Activated CD4-positive, alpha-beta T cell treated with anti-CD3 and anti-CD28 coated beads, Interleukin-2, amount 10 ng/mL, durations not matched to agents 7 days and 5 days (primary cell): Measurements from ENCODE around the gene BEST1. TPM values are rescaled to one million over a fixed set of nuclear protein-coding genes. Genes with fewer than 3 reads are reported as not detected.
A peak's percentile ranks its signal among the peaks of the same experiment; 100 is the strongest.

ENCODE experiments used
- CTCF ChIA-PET: fragments of 350-600 bp; sonication (Branson Sonifier 250); formaldehyde crosslinking; loops from one replicate; lab custom pipeline; 2021; ENCODE audit warnings: antibody characterized with exemption; lab: Charles Lee
- POLR2A ChIA-PET: fragments of 350-600 bp; sonication (Branson Sonifier 250); formaldehyde crosslinking; loops from one replicate; lab custom pipeline; 2021; ENCODE audit warnings: antibody characterized with exemption; lab: Charles Lee
- DNase-seq: peaks from one replicate; pipeline ENCODE4 v3.0.0-alpha.2; 2020
- H3K27ac Mint-ChIP-seq: one replicate; pipeline ENCODE4 v1.8.0; 2021; ENCODE audit warnings: mild to moderate bottlenecking, moderate library complexity, mixed read lengths
- H3K27me3 Mint-ChIP-seq: one replicate; pipeline ENCODE4 v1.8.0; 2021; ENCODE audit warnings: mixed read lengths
- H3K36me3 Mint-ChIP-seq: one replicate; pipeline ENCODE4 v1.8.0; 2021; ENCODE audit warnings: low read depth, mixed read lengths
- H3K4me1 Mint-ChIP-seq: one replicate; pipeline ENCODE4 v1.8.0; 2021; ENCODE audit warnings: mixed read lengths
- H3K4me3 Mint-ChIP-seq: one replicate; pipeline ENCODE4 v1.8.0; 2021; ENCODE audit warnings: mild to moderate bottlenecking, moderate library complexity, mixed read lengths
- H3K9me3 Mint-ChIP-seq: one replicate; pipeline ENCODE4 v1.8.0; 2021; ENCODE audit warnings: mixed read lengths
- total RNA-seq, 2 experiments: library from RNA; stranded (reverse); gene quantifications; one replicate each; pipeline ENCODE4 v1.2.3, GENCODE V29; 2021

Gene BEST1
- total RNA-seq, 2 experiments from 2014 or later, result not detected

DNA sequence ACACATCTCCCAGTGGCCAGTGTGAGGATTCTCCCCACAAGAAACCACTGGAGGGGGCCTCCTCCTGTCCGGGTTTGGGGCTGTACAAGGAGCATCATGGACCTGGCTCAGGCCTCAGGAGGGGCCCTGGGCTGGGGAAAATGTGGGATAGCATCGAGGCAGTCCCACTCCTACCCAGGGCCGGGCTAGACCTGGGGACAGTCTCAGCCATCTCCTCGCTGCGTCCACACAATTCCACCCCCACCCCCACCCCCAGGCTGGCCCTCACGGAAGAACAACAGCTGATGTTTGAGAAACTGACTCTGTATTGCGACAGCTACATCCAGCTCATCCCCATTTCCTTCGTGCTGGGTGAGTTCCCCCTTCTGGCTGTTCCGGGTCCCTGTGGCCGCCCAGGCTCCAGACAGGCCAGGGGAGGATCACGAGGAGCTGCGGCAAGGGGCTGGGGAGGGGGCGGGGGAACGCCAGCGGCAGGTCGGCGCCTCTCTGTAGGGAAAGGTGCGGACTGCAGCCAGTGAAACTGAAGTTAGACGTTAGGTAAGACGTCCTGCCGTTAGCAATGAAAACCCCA, 4.8 kb downstream of the BEST1 start:
- ChIA-PET POLR2A (no interaction called here), CTCF (interaction anchor here (1.0 kb wide), 1 partner anchor 56 kb away, joined by 6 read pairs; no protein-coding TSS in a partner anchor)
- no peak for DNase-seq
- Mint-ChIP-seq H3K9me3 (no peaks in the 10 kb centered on the region), H3K27me3 (peaks cover 27% of the 10 kb centered on the region), H3K4me1 (peaks cover 7% of the 10 kb centered on the region), H3K4me3 (no peak overlapping the region), H3K36me3 (no peaks in the 10 kb centered on the region), H3K27ac (no peak overlapping the region)

DNA sequence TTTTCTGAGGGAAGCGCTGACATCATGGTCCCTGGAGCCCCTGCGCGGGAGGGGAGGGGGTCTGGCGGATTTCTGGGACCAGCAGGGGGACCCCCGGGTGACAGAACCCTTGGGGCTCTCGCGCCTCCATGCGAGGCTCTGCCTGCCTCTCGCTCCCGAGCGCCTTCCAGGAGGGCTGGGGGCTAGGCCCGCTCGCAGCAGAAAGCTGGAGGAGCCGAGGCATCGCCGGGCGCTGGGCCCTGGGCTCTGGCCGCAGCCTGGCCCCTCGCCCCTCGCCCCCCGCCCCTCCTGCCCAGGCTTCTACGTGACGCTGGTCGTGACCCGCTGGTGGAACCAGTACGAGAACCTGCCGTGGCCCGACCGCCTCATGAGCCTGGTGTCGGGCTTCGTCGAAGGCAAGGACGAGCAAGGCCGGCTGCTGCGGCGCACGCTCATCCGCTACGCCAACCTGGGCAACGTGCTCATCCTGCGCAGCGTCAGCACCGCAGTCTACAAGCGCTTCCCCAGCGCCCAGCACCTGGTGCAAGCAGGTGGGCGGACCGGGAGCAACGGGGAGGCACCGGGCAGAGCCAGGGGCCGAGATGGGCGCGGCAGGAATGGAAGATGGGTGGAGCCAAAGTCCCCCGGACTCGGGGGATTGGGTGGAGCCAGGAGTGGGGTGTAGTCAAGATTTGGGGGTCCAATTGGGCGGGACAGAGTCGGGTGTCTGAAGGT, 5.4 kb downstream of the BEST1 start:
- no peak overlapping the region for H3K4me3 Mint-ChIP-seq
- peak; percentile 38 for DNase-seq
- no peaks in the 10 kb centered on the region for H3K9me3 Mint-ChIP-seq
- no peaks in the 10 kb centered on the region for H3K36me3 Mint-ChIP-seq
- ChIA-PET POLR2A (no interaction called here), CTCF (interaction anchor here (1.0 kb wide), 1 partner anchor 57 kb away, joined by 6 read pairs; no protein-coding TSS in a partner anchor)
- H3K4me1 Mint-ChIP-seq, result peaks cover 7% of the 10 kb centered on the region
- H3K27ac Mint-ChIP-seq, result no peak overlapping the region
- peaks cover 27% of the 10 kb centered on the region for H3K27me3 Mint-ChIP-seq

DNA sequence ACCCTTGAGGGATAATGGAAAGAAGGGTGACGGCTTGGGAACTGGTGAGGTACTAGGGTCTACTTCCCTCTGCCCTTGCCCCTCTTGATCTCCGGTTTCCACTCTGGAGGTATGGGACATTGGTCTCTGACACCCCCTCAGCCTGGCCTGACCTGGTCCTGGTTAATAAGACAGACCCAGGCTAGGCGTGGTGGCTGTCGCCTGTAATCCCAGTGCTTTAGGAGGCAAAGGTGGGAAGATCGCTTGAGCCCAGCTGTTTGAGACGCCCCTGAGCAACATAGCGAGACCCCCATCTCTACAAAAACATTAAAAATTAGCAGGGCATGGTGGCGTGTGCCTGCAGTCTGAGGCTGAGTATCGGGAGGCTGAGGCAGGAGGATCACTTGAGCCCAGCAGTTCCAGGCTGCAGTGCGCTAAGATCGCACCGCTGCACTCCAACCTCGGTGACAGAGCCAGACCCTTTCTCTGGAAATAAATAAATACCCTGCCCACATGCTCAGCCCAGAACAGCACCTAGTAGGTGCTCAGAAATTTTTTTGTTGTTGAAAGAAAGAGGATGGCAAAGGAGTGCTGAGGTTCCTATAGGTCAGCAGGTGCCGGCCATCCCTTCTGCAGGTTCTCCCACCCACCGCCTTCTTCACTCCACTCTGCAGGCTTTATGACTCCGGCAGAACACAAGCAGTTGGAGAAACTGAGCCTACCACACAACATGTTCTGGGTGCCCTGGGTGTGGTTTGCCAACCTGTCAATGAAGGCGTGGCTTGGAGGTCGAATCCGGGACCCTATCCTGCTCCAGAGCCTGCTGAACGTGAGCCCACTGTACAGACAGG, 6.3 kb downstream of the BEST1 start:
- DNase-seq, result no peak
- H3K4me3 Mint-ChIP-seq, result no peak overlapping the region
- ChIA-PET POLR2A (no interaction called here), CTCF (interaction anchor here (2.0 kb wide), 1 partner anchor 125 kb away, joined by 6 read pairs; no protein-coding TSS in a partner anchor)
- peaks cover 7% of the 10 kb centered on the region for H3K4me1 Mint-ChIP-seq
- peaks cover 27% of the 10 kb centered on the region for H3K27me3 Mint-ChIP-seq
- H3K36me3 Mint-ChIP-seq, result no peaks in the 10 kb centered on the region
- no peaks in the 10 kb centered on the region for H3K9me3 Mint-ChIP-seq
- no peak overlapping the region for H3K27ac Mint-ChIP-seq

DNA sequence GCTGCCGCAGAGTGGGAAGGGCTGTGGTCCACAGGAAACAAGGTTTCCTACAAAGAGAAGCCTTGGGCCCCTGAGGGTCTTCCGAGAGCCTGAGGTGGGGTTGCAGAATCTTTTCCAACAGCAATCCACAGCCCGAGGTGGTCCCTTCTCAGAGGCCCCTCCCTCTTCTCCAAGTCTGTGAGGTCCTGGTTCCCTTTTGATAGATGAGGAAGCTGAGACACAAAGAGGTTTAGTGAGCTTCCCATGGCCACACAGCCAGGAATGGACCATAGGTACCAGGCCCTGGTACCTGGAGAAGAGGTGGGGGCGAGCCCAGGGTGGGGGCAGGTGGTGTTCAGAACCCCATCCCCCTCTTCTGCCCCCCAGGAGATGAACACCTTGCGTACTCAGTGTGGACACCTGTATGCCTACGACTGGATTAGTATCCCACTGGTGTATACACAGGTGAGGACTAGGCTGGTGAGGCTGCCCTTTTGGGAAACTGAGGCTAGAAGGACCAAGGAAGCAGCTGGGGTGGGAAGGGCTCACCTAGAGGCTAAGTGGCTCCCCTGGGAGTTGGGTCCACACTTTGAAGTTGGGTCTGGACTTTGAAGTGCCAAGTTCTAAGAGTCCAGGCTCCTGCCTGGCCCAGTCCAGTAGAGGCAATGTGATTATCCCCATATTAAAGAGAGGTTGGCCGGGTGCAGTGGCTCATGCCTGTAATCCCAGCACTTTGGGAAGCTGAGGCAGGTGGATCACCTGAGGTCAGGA, 7.0 kb downstream of the BEST1 start:
- peaks cover 27% of the 10 kb centered on the region for H3K27me3 Mint-ChIP-seq
- H3K27ac Mint-ChIP-seq, result no peak overlapping the region
- H3K9me3 Mint-ChIP-seq, result no peaks in the 10 kb centered on the region
- DNase-seq, result no peak
- POLR2A ChIA-PET, result no interaction called here
- CTCF ChIA-PET, result interaction anchor here (1.7 to 2.0 kb wide), 2 partner anchors 10 to 124 kb away, joined by 6 to 7 read pairs; no protein-coding TSS in a partner anchor
- peaks cover 7% of the 10 kb centered on the region for H3K4me1 Mint-ChIP-seq
- no peaks in the 10 kb centered on the region for H3K36me3 Mint-ChIP-seq
- H3K4me3 Mint-ChIP-seq, result no peak overlapping the region

DNA sequence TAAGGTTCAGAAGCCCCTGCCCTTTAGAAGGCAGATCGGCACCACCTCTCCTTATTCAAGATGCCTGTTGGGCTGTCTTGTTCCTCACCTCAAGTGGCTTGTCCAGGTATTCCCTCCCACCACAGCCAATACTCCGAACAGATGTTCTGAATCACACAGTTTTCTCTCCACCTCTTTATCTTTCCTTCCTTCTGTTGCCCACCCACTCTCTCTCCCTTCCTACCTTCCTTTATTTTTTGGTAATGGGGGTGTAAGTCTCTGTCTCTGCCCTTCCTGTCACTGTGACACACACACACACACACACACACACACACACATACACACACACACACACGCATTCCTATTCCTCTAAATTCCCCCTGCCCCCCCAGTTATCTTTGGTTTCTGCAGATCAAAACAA, 8.4 kb downstream of the BEST1 start:
- no peak overlapping the region for H3K4me3 Mint-ChIP-seq
- peaks cover 7% of the 10 kb centered on the region for H3K36me3 Mint-ChIP-seq
- H3K9me3 Mint-ChIP-seq, result no peaks in the 10 kb centered on the region
- DNase-seq, result no peak
- H3K4me1 Mint-ChIP-seq, result peaks cover 15% of the 10 kb centered on the region
- ChIA-PET POLR2A (no interaction called here), CTCF (interaction anchor here (1.1 to 2.0 kb wide), 3 partner anchors 11 to 442 kb away, joined by 3 to 7 read pairs (median 6); no protein-coding TSS in a partner anchor)
- peaks cover 27% of the 10 kb centered on the region for H3K27me3 Mint-ChIP-seq
- no peak overlapping the region for H3K27ac Mint-ChIP-seq

DNA sequence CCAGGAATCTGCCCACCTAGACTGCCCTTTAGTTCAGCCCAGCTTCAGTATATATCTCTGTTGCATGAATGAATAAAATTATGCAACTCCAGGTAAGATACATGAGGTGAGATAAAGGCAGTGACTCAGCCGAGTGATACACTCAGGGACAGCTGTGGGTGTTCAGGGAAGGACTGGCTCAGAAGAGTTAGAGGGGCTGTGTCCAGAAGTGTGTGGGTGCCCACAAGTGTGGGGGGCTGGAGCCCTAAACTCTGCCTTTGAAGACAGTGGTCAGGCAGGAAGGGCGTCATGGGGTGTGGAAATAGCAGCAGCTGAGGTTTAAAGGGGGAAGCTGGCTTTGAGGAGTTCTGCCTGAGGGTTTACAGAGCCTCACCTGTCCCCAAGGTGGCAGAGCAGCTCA, 9.0 kb downstream of the BEST1 start:
- H3K4me1 Mint-ChIP-seq, result peaks cover 20% of the 10 kb centered on the region
- peaks cover 13% of the 10 kb centered on the region for H3K36me3 Mint-ChIP-seq
- H3K4me3 Mint-ChIP-seq, result no peak overlapping the region
- CTCF ChIA-PET, result interaction anchor here (0.6 to 1.5 kb wide), 3 partner anchors 10 to 443 kb away, joined by 3 to 5 read pairs (median 3); no protein-coding TSS in a partner anchor
- no peak overlapping the region for H3K27ac Mint-ChIP-seq
- no peaks in the 10 kb centered on the region for H3K9me3 Mint-ChIP-seq
- no peak for DNase-seq
- POLR2A ChIA-PET, result no interaction called here
- peaks cover 24% of the 10 kb centered on the region for H3K27me3 Mint-ChIP-seq

DNA sequence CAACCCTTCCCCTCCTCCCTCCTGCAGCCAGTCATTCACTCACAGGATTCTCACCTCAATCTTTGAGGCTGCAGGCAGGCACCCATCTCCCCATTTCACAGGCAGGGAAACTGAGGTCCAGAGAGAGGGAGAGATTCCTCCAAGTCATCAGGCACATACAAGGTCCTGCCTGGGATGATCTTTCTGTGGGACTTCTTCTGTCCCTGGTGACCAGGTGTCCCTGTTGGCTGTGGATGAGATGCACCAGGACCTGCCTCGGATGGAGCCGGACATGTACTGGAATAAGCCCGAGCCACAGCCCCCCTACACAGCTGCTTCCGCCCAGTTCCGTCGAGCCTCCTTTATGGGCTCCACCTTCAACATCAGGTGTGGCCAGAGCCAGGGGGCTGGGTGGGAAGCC, 9.5 kb downstream of the BEST1 start:
- Mint-ChIP-seq H3K9me3 (no peaks in the 10 kb centered on the region), H3K27ac (no peak overlapping the region), H3K27me3 (peaks cover 18% of the 10 kb centered on the region), H3K4me3 (no peak overlapping the region), H3K4me1 (peaks cover 26% of the 10 kb centered on the region), H3K36me3 (peaks cover 18% of the 10 kb centered on the region)
- CTCF ChIA-PET, result interaction anchor here (0.6 to 1.5 kb wide), 3 partner anchors 9 to 443 kb away, joined by 3 to 5 read pairs (median 3); no protein-coding TSS in a partner anchor
- DNase-seq, result no peak
- POLR2A ChIA-PET, result no interaction called here

DNA sequence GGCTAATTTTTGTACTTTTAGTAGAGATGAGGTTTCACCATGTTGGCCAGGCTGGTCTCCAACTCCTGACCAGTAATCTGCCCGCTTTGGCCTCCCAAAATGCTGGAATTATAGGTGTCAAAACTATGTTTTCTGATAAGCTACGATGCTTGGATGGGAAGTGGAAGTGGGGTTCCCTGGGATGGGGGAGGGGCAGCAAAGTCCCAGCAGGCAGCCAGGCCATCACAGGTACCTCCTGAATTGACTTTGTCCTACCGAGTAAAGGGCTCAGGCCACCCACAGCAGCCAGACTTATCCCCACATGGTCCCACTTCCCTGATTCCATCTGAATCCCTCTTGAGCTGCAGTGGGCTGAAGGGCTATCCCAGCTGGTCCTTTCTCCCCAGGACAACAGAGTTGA, 10.4 kb downstream of the BEST1 start:
- peaks cover 33% of the 10 kb centered on the region for H3K4me1 Mint-ChIP-seq
- ChIA-PET POLR2A (no interaction called here), CTCF (interaction anchor here (0.6 to 2.5 kb wide), 4 partner anchors 9 to 122 kb away, joined by 3 to 10 read pairs (median 6); no protein-coding TSS in a partner anchor)
- peak; percentile 3 for DNase-seq
- no peak overlapping the region for H3K4me3 Mint-ChIP-seq
- H3K27ac Mint-ChIP-seq, result no peak overlapping the region
- peaks cover 13% of the 10 kb centered on the region for H3K27me3 Mint-ChIP-seq
- H3K36me3 Mint-ChIP-seq, result peaks cover 27% of the 10 kb centered on the region
- H3K9me3 Mint-ChIP-seq, result no peaks in the 10 kb centered on the region

DNA sequence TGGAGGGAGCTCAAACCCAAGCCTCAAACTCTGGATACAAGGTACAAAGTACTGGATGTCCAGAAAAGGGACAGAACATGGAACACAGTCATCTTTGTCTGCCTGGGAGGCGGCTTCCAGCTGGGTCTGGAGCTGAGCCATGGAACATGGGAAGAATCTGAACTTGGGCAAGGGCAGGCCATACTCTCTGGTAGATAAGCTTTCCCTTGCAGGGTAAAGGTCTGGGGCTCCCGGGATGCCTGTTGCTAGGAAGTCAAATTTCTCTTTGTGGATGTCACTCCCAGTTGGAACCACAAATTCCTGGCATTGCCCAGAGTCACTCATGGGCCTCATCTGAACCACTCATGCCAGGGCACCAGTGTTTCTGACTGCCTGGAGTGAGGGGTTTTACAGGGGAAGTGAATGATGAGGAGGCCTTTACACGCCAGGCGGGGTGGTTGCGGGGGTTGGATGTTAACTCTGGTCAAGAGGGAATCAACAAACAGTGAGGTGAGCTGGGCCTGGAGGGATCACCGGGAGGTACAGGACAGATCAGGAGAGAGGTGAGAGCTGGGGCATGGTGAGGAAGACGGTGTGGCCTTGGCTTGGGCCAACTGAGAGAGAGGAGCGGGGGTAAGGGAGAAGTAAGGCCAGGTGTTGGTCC, 11.5 kb downstream of the BEST1 start:
- CTCF ChIA-PET, result interaction anchor here (0.5 to 2.5 kb wide), 3 partner anchors 14 to 546 kb away, joined by 3 to 10 read pairs (median 9); no protein-coding TSS in a partner anchor
- peaks cover 31% of the 10 kb centered on the region for H3K4me1 Mint-ChIP-seq
- DNase-seq, result no peak
- no peak overlapping the region for H3K27ac Mint-ChIP-seq
- no peaks in the 10 kb centered on the region for H3K9me3 Mint-ChIP-seq
- H3K4me3 Mint-ChIP-seq, result no peak overlapping the region
- POLR2A ChIA-PET, result interaction anchor here (0.7 kb wide), 1 partner anchor 496 kb away, joined by 3 read pairs; no protein-coding TSS in a partner anchor
- peaks cover 35% of the 10 kb centered on the region for H3K36me3 Mint-ChIP-seq
- peaks cover 1% of the 10 kb centered on the region for H3K27me3 Mint-ChIP-seq

DNA sequence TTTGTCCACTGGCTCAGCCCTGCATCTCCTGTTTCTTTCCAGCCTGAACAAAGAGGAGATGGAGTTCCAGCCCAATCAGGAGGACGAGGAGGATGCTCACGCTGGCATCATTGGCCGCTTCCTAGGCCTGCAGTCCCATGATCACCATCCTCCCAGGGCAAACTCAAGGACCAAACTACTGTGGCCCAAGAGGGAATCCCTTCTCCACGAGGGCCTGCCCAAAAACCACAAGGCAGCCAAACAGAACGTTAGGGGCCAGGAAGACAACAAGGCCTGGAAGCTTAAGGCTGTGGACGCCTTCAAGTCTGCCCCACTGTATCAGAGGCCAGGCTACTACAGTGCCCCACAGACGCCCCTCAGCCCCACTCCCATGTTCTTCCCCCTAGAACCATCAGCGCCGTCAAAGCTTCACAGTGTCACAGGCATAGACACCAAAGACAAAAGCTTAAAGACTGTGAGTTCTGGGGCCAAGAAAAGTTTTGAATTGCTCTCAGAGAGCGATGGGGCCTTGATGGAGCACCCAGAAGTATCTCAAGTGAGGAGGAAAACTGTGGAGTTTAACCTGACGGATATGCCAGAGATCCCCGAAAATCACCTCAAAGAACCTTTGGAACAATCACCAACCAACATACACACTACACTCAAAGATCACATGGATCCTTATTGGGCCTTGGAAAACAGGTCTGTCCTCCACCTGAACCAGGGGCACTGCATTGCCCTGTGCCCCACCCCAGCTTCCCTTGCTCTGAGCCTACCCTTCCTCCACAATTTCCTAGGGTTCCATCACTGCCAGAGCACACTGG, 12.3 kb downstream of the BEST1 start:
- peaks cover 31% of the 10 kb centered on the region for H3K4me1 Mint-ChIP-seq
- POLR2A ChIA-PET, result no interaction called here
- H3K27me3 Mint-ChIP-seq, result no peaks in the 10 kb centered on the region
- no peaks in the 10 kb centered on the region for H3K9me3 Mint-ChIP-seq
- CTCF ChIA-PET, result interaction anchor here (1.8 to 2.5 kb wide), 3 partner anchors 15 to 120 kb away, joined by 4 to 10 read pairs (median 9); no protein-coding TSS in a partner anchor
- H3K27ac Mint-ChIP-seq, result peak overlapping the region; percentile 20
- H3K36me3 Mint-ChIP-seq, result peaks cover 36% of the 10 kb centered on the region
- DNase-seq, result no peak
- no peak overlapping the region for H3K4me3 Mint-ChIP-seq

DNA sequence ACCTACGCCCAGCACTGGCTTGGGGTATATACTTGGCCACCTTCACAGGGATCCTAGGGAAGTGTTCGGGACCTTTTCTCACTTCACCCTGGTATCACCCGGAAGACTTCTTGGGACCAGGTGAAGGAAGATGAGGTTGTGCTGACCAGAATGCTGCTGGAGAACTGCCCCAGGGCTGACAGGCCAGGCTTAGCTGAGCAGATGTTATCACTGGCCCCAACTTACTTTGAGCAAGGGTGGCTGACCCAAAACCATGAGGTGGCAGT, 12.8 kb downstream of the BEST1 start:
- Mint-ChIP-seq H3K4me3 (no peak overlapping the region), H3K27ac (no peak overlapping the region), H3K27me3 (no peaks in the 10 kb centered on the region), H3K9me3 (no peaks in the 10 kb centered on the region), H3K36me3 (peaks cover 36% of the 10 kb centered on the region), H3K4me1 (peaks cover 32% of the 10 kb centered on the region)
- DNase-seq, result no peak
- CTCF ChIA-PET, result interaction anchor here (1.8 to 2.4 kb wide), 2 partner anchors 16 kb away, joined by 4 to 9 read pairs; no protein-coding TSS in a partner anchor
- POLR2A ChIA-PET, result no interaction called here
